ENCODE data around the gene UXS1. TPM values are rescaled to one million over a fixed set of nuclear protein-coding genes. Genes with fewer than 3 reads are reported as not detected.

UXS1 gene
- total RNA-seq, 4 donors from 2014 or later: 20.4 to 44.6 (median 32.1) TPM

DNA sequence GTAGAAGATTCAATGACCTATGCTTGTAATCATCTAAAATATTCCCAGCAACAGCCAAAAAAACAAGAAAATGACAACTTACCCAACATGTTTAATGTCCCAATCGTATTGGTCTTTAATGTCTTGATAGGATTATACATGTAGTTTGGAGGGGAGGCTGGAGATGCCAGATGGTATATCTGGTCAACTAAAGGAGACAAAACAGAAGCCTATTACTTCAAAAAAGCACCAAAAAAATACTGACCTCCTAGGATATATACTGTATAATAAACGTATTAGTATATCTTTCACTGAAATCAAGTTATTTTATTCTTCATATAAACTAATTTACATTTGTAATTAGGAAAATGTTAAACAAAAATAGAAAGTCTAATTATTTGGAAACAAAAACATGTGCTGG lies 64.5 kb downstream of the UXS1 start:
- no peak overlapping the region for H3K4me3 ChIP-seq
- TF ChIP-seq, protein P1, sequence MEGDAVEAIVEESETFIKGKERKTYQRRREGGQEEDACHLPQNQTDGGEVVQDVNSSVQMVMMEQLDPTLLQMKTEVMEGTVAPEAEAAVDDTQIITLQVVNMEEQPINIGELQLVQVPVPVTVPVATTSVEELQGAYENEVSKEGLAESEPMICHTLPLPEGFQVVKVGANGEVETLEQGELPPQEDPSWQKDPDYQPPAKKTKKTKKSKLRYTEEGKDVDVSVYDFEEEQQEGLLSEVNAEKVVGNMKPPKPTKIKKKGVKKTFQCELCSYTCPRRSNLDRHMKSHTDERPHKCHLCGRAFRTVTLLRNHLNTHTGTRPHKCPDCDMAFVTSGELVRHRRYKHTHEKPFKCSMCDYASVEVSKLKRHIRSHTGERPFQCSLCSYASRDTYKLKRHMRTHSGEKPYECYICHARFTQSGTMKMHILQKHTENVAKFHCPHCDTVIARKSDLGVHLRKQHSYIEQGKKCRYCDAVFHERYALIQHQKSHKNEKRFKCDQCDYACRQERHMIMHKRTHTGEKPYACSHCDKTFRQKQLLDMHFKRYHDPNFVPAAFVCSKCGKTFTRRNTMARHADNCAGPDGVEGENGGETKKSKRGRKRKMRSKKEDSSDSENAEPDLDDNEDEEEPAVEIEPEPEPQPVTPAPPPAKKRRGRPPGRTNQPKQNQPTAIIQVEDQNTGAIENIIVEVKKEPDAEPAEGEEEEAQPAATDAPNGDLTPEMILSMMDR (IDR thresholded peaks at IDR 0.05): no peak
- no peak for TF ChIP-seq POLR2A (IDR thresholded peaks at IDR 0.05)
- H3K27ac ChIP-seq: no peak overlapping the region
- no peak for DNase-seq
- no peaks in the 10 kb centered on the region for H3K36me3 ChIP-seq
- H3K27me3 ChIP-seq: no peaks in the 10 kb centered on the region
- no peaks in the 10 kb centered on the region for H3K9me3 ChIP-seq
- H3K4me1 ChIP-seq: peaks cover 0 to 15% (median 0%) of the 10 kb centered on the region in 4 donors

DNA sequence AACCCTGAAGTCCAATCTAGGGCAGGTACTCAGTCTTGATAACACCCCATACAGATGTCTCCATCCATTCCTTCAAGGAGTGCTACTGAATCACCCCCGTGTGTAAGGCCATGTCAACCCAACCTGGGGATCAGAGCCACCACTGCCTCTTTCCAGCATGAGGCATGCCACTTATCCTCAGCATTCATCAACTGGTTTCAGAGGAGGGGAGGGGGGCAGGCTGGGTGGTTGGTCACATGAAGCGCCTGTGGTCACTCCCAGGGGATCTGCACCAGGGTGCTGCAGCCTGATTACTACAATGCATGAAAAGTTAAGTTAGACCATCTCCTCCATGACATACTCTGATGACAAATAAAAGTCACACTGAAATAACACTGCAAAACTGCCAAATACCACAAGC lies 65.0 kb downstream of the UXS1 start:
- no peaks in the 10 kb centered on the region for H3K27me3 ChIP-seq
- H3K36me3 ChIP-seq: no peaks in the 10 kb centered on the region
- no peaks in the 10 kb centered on the region for H3K9me3 ChIP-seq
- no peak overlapping the region for H3K27ac ChIP-seq
- no peak for DNase-seq
- peaks cover 0 to 15% (median 0%) of the 10 kb centered on the region in 4 donors for H3K4me1 ChIP-seq
- no peak for TF ChIP-seq POLR2A (IDR thresholded peaks at IDR 0.05)
- TF ChIP-seq, protein P1 (IDR thresholded peaks at IDR 0.05): no peak
- H3K4me3 ChIP-seq: no peak overlapping the region

DNA sequence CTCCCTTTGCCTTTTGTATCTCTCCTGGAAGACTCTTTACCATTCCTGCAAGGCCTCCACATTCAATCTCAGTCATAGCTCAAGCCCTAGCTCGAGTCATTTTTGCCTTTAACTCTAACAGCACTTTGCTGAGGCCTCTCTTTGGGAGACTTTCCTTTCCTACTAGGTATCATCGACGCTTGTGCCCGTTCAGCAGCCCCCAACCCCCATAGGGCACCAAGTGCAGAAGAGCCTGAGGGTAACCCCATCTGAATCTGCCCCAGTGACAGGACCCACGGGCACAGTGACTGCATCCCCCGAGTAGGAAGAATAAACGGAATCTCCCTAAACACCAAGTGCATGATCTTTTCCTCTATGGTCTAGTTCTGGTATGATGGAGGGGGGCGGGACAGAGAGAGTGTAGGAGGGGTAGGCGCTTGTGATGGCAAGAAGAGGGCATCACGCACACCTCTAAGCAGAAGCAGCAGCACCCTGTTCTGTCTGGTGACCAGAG lies 66.3 kb downstream of the UXS1 start:
- Histone ChIP-seq H3K4me3 (no peak overlapping the region), H3K36me3 (peaks cover 0 to 6% (median 0%) of the 10 kb centered on the region in 3 donors), H3K27ac (peak overlapping the region in 2 of 4 donors; percentile 49 to 57), H3K4me1 (peaks cover 0 to 15% (median 0%) of the 10 kb centered on the region in 4 donors), H3K27me3 (no peaks in the 10 kb centered on the region), H3K9me3 (no peaks in the 10 kb centered on the region)
- TF ChIP-seq POLR2A (IDR thresholded peaks at IDR 0.05): no peak
- TF ChIP-seq, protein P1 (IDR thresholded peaks at IDR 0.05): no peak
- DNase-seq: no peak

DNA sequence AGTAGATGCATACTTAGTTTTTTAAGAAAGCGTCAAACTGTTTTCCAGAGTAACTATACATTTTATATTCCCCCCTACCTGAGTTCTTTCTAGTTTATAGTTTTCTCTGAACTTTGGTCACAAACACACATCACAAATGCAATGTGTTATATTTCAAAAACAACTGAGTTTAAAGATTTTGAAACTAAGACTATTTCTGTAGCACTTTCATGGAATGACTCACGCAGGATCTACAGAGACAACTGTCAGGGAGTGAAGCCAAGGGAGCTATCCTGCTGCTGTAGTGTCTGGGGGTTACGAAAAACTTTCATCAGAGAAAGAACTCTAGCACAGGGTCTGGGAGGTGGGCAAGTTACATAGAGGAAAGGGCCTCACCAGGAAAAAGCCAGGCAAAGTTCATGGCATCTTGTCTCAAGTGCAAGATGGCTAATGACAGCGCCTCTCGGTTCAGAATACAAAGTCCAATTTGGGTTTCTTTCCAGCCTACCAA lies 66.8 kb downstream of the UXS1 start:
- TF ChIP-seq, protein P1 (IDR thresholded peaks at IDR 0.05): no peak
- TF ChIP-seq POLR2A (IDR thresholded peaks at IDR 0.05): no peak
- no peak for DNase-seq
- no peak overlapping the region for H3K4me3 ChIP-seq
- H3K27ac ChIP-seq: peak overlapping the region in 3 of 4 donors; percentile 13 to 57 (median 49)
- H3K4me1 ChIP-seq: peaks cover 0 to 15% (median 0%) of the 10 kb centered on the region in 4 donors
- no peaks in the 10 kb centered on the region for H3K9me3 ChIP-seq
- no peaks in the 10 kb centered on the region for H3K27me3 ChIP-seq
- peaks cover 0 to 6% (median 0%) of the 10 kb centered on the region in 3 donors for H3K36me3 ChIP-seq

DNA sequence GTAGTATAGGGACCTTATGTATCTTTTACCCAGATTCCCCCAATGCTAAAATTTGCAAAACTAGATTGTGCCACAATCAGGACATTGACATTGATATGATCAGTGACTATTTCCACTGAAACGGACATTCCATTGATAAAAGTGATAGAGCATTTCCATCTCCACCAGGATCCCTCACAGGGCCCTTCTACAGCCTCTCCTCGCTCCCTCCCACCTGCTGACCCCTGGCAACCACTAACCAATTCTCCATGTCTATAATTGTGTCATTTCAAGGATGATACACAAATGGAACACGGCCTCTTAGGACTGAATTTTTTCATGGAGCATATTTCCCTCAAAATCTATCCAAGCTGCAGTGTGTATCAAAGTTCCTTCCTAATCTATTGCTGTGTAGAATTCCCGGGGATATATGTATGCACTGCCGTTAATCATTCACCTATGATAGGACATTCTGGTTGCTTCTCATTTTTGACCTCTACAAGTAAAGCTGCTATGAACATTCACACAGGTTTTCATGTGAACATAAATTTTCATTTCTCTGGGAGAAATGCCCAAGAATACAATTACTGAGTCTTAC lies 67.3 kb downstream of the UXS1 start:
- H3K4me1 ChIP-seq: peaks cover 0 to 15% (median 0%) of the 10 kb centered on the region in 4 donors
- TF ChIP-seq POLR2A (IDR thresholded peaks at IDR 0.05): no peak
- TF ChIP-seq, protein P1 (IDR thresholded peaks at IDR 0.05): no peak
- DNase-seq: no peak
- no peaks in the 10 kb centered on the region for H3K9me3 ChIP-seq
- H3K4me3 ChIP-seq: no peak overlapping the region
- H3K27me3 ChIP-seq: no peaks in the 10 kb centered on the region
- peak overlapping the region in 3 of 4 donors; percentile 13 to 57 (median 49) for H3K27ac ChIP-seq
- H3K36me3 ChIP-seq: peaks cover 0 to 10% (median 0%) of the 10 kb centered on the region in 3 donors
